B cell (primary cell): ENCODE data around the gene CADPS. TPM values are rescaled to one million over a fixed set of nuclear protein-coding genes. Genes with fewer than 3 reads are reported as not detected.

Experiments
- ATAC-seq: fragments of 200-7000 bp; cut with Tn5 transposase; one replicate; pipeline ENCODE4 v1.10.0; 2021; ENCODE audit warnings: low read depth, mild to moderate bottlenecking, moderate number of reproducible peaks, moderate library complexity
- CTCF ChIA-PET: fragments of 350-600 bp; sonication (Branson Sonifier 250); formaldehyde crosslinking; loops from one replicate; lab custom pipeline; 2021; ENCODE audit warnings: antibody characterized with exemption, inconsistent platforms; lab: Charles Lee
- POLR2A ChIA-PET: fragments of 350-600 bp; sonication (Branson Sonifier 250); formaldehyde crosslinking; loops from one replicate; lab custom pipeline; 2021; ENCODE audit warnings: antibody characterized with exemption; lab: Charles Lee
- DNase-seq: peaks from one replicate; pipeline ENCODE4 v3.0.0; 2013
- H2AFZ ChIP-seq: 2 replicates; pipeline ENCODE4 v1.6.1; 2012; ENCODE audit warnings: mild to moderate bottlenecking, low read depth, low read length; ENCODE audit not compliant: insufficient read depth, poor library complexity, severe bottlenecking
- H3K27ac ChIP-seq, 2 donors: 1 replicate in 1 of 2; 2 replicates in 1 of 2; pipeline ENCODE4 v1.5.1; 2012 to 2013; ENCODE audit warnings: low read length in 2 of 2, mild to moderate bottlenecking in 2 of 2, moderate library complexity in 1 of 2
- H3K27me3 ChIP-seq, 4 experiments: fragments of 200-600 bp in 1 of 4; sonication (generic) in 1 of 4; replicated peaks in 1 of 4; 1 replicate in 2 of 4; 2 replicates in 2 of 4; pipeline versions ENCODE4 v1.6.1 to v1.7.0; 2013 to 2016; ENCODE audit warnings: low read length in 3 of 4, mild to moderate bottlenecking in 2 of 4, mixed read lengths in 1 of 4, moderate library complexity in 1 of 4; ENCODE audit not compliant: insufficient read depth in 4 of 4, control insufficient read depth in 3 of 4; ENCODE audit errors: control extremely low read depth in 1 of 4
- H3K36me3 ChIP-seq, 2 experiments: replicated peaks in 1 of 2; 1 replicate in 1 of 2; 2 replicates in 1 of 2; pipeline versions ENCODE4 v1.6.1 to v1.7.1; 2013; ENCODE audit warnings: low read length in 1 of 2; ENCODE audit not compliant: insufficient read depth in 2 of 2, control insufficient read depth in 1 of 2; ENCODE audit errors: control extremely low read depth in 1 of 2, extremely low read depth in 1 of 2
- H3K4me1 ChIP-seq, 2 donors: fragments of 200-600 bp in 1 of 2; sonication (generic) in 1 of 2; 1 replicate in 1 of 2; 2 replicates in 1 of 2; pipeline versions ENCODE4 v1.5.1 to v1.6.1; 2013 to 2017; ENCODE audit warnings: low read length in 2 of 2; ENCODE audit not compliant: control insufficient read depth in 2 of 2, insufficient read depth in 2 of 2
- H3K4me2 ChIP-seq: replicated peaks from 2 replicates; pipeline ENCODE3; 2012; ENCODE audit warnings: mild to moderate bottlenecking, low read depth, low read length; ENCODE audit not compliant: poor library complexity, severe bottlenecking
- H3K4me3 ChIP-seq, 5 experiments: fragments of 200-600 bp in 1 of 5; sonication (generic) in 1 of 5; 1 replicate in 3 of 5; 2 replicates in 2 of 5; pipeline versions ENCODE4 v1.5.1 to v1.7.0; 2011 to 2016; ENCODE audit warnings: low read length in 4 of 5, mild to moderate bottlenecking in 4 of 5, low read depth in 2 of 5, control low read depth in 1 of 5, moderate library complexity in 1 of 5; ENCODE audit not compliant: insufficient read depth in 1 of 5; ENCODE audit errors: control extremely low read depth in 1 of 5, extremely low read depth in 1 of 5
- H3K79me2 ChIP-seq: fragments of 200-600 bp; sonication (generic); one replicate; pipeline ENCODE4 v1.6.0; 2016; ENCODE audit warnings: low read length; ENCODE audit not compliant: control insufficient read depth, insufficient read depth
- H3K9ac ChIP-seq: fragments of 200-600 bp; sonication (generic); 2 replicates; pipeline ENCODE4 v1.6.1; 2017; ENCODE audit warnings: mild to moderate bottlenecking, low read length, moderate library complexity
- H3K9me3 ChIP-seq, 3 donors: one replicate each; pipeline versions ENCODE4 v1.6.1 to v1.7.1; 2013; ENCODE audit warnings: low read length in 2 of 3; ENCODE audit not compliant: control insufficient read depth in 2 of 3, insufficient read depth in 1 of 3; ENCODE audit errors: control extremely low read depth in 1 of 3
- H4K20me1 ChIP-seq: 2 replicates; pipeline ENCODE4 v1.6.0; 2012; ENCODE audit warnings: mild to moderate bottlenecking, low read length; ENCODE audit not compliant: insufficient read depth, control insufficient read depth, poor library complexity, severe bottlenecking
- H3K27ac Mint-ChIP-seq: one replicate; pipeline ENCODE4 v1.8.0; 2021; ENCODE audit warnings: mixed read lengths
- H3K27me3 Mint-ChIP-seq: one replicate; pipeline ENCODE4 v1.8.0; 2021; ENCODE audit warnings: mixed read lengths
- H3K4me1 Mint-ChIP-seq: one replicate; pipeline ENCODE4 v1.8.0; 2021; ENCODE audit warnings: mixed read lengths
- H3K4me3 Mint-ChIP-seq: one replicate; pipeline ENCODE4 v1.8.0; 2021; ENCODE audit warnings: mixed read lengths
- H3K9me3 Mint-ChIP-seq: one replicate; pipeline ENCODE4 v1.8.0; 2022; ENCODE audit warnings: mixed read lengths; ENCODE audit not compliant: insufficient read depth
- CTCF ChIP-seq: fragments of 200-600 bp; IDR thresholded peaks from one replicate; pipeline ENCODE4 v1.8.0; 2022; ENCODE audit warnings: antibody characterized with exemption, mild to moderate bottlenecking
- EZH2 ChIP-seq: IDR thresholded peaks from 2 replicates; pipeline ENCODE4 v1.6.1; 2012; ENCODE audit warnings: borderline replicate concordance, low read depth, mild to moderate bottlenecking, moderate library complexity, low read length; ENCODE audit not compliant: insufficient read depth, poor library complexity, severe bottlenecking
- WGBS: methylation state at CpG from one replicate; pipeline ENCODE4 v1.1.5; 2013; ENCODE audit warnings: missing lambda C conversion rate; ENCODE audit not compliant: insufficient coverage; 5-methylcytosine and 5-hydroxymethylcytosine counted together
- intact Hi-C: fragments of 100-400 bp; cut with micrococcal nuclease; formaldehyde crosslinking; loops from one replicate; pipeline ENCODE4 v1.10.0; 2022
- polyA plus RNA-seq: library from polyadenylated mRNA; depleted of rRNA; stranded (reverse); fragments of >200 nt; gene quantifications from 2 replicates; pipeline ENCODE4 v1.2.3, GENCODE V29; 2012
- total RNA-seq, 2 donors: library from RNA; stranded (reverse); fragments of 120-200 nt in 1 of 2; gene quantifications; 1 replicate in 1 of 2; 2 replicates in 1 of 2; pipeline versions ENCODE4 v1.2.3 to v1.2.4, GENCODE V29; 2013 to 2022

The CADPS gene
- total and polyA plus RNA-seq, 2 donors (not counting 1 experiment from before 2014, with no cell fraction given) = 0.16 to 0.22 TPM

GRCh38 chr3:62732183-62732904 lies 142.9 kb downstream of the CADPS start:
- no peak for TF ChIP-seq EZH2
- ATAC-seq = no peak
- H3K9me3 Mint-ChIP-seq = no peaks in the 10 kb centered on the region
- no peak overlapping the region for H3K27ac ChIP-seq
- ChIA-PET CTCF (no interaction called here), POLR2A (no interaction called here)
- H3K4me2 ChIP-seq = no peak overlapping the region
- no peaks in the 10 kb centered on the region for H3K9me3 ChIP-seq
- no peak overlapping the region for H3K27ac Mint-ChIP-seq
- no peak overlapping the region for H3K4me3 ChIP-seq
- no peaks in the 10 kb centered on the region for H3K79me2 ChIP-seq
- H2AFZ ChIP-seq = no peak overlapping the region
- no peaks in the 10 kb centered on the region for H3K36me3 ChIP-seq
- no peaks in the 10 kb centered on the region for H3K27me3 ChIP-seq
- intact Hi-C loops = no loop called here
- no peaks in the 10 kb centered on the region for H3K4me1 Mint-ChIP-seq
- no peak for DNase-seq
- H3K9ac ChIP-seq = no peak overlapping the region
- no peak overlapping the region for H3K4me3 Mint-ChIP-seq
- no peaks in the 10 kb centered on the region for H3K4me1 ChIP-seq
- 93% methylated on average over 2 of the region's 5 CpGs for WGBS
- no peaks in the 10 kb centered on the region for H4K20me1 ChIP-seq
- H3K27me3 Mint-ChIP-seq = no peaks in the 10 kb centered on the region

- POLR2A ChIA-PET = no interaction called here
- Mint-ChIP-seq H3K4me3 (no peak overlapping the region), H3K27me3 (no peaks in the 10 kb centered on the region), H3K4me1 (peaks cover 2% of the 10 kb centered on the region), H3K27ac (no peak overlapping the region), H3K9me3 (no peaks in the 10 kb centered on the region)
- TF ChIP-seq EZH2 (no peak), CTCF (no peak)
- Histone ChIP-seq H3K4me3 (no peak overlapping the region), H3K4me2 (no peak overlapping the region), H3K27me3 (no peaks in the 10 kb centered on the region), H3K4me1 (no peaks in the 10 kb centered on the region), H4K20me1 (no peaks in the 10 kb centered on the region), H3K9me3 (peaks cover 0 to 3% (median 0%) of the 10 kb centered on the region in 3 donors), H3K36me3 (no peaks in the 10 kb centered on the region), H3K9ac (no peak overlapping the region), H3K27ac (no peak overlapping the region), H2AFZ (no peak overlapping the region), H3K79me2 (no peaks in the 10 kb centered on the region)
- CTCF ChIA-PET = no interaction called here
- ATAC-seq = no peak
- no peak for DNase-seq
- intact Hi-C loops = no loop called here
- WGBS = 82% methylated on average over 4 of the region's 5 CpGs
Observed at GRCh38 chr3:62727981-62728380, 147.2 kb downstream of the CADPS start.
